Sigmoid colon (tissue), 4 donors: Measurements from ENCODE around the gene CYP11A1.

ENCODE experiments used
- EP300 ChIP-seq, 4 donors: sonication (generic); formaldehyde crosslinking; IDR thresholded peaks; one replicate each; pipeline ENCODE4 v1.6.1; 2017; ENCODE audit warnings: antibody characterized with exemption in 4 of 4
- POLR2A ChIP-seq, 2 donors: fragments of 450-650 bp; IDR thresholded peaks; one replicate each; pipeline ENCODE4 v1.6.1; 2016; ENCODE audit warnings: antibody characterized with exemption in 2 of 2, mild to moderate bottlenecking in 2 of 2, moderate library complexity in 2 of 2
- TF ChIP-seq, protein P1 (sequence below), 4 experiments: fragments of 450-650 bp in 3 of 4; fragments of 200-600 bp in 1 of 4; IDR thresholded peaks; one replicate each; pipeline ENCODE4 v1.5.1; 2016 to 2019; ENCODE audit warnings: antibody characterized with exemption in 4 of 4, mild to moderate bottlenecking in 3 of 4, moderate library complexity in 2 of 4

GRCh38 chr15:74315626-74316025 is 51.8 kb downstream of the CYP11A1 start:
- TF ChIP-seq, protein P1, sequence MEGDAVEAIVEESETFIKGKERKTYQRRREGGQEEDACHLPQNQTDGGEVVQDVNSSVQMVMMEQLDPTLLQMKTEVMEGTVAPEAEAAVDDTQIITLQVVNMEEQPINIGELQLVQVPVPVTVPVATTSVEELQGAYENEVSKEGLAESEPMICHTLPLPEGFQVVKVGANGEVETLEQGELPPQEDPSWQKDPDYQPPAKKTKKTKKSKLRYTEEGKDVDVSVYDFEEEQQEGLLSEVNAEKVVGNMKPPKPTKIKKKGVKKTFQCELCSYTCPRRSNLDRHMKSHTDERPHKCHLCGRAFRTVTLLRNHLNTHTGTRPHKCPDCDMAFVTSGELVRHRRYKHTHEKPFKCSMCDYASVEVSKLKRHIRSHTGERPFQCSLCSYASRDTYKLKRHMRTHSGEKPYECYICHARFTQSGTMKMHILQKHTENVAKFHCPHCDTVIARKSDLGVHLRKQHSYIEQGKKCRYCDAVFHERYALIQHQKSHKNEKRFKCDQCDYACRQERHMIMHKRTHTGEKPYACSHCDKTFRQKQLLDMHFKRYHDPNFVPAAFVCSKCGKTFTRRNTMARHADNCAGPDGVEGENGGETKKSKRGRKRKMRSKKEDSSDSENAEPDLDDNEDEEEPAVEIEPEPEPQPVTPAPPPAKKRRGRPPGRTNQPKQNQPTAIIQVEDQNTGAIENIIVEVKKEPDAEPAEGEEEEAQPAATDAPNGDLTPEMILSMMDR (IDR thresholded peaks at IDR 0.05), result no peak
- TF ChIP-seq POLR2A (IDR thresholded peaks at IDR 0.05) (no peak), EP300 (IDR thresholded peaks at IDR 0.05) (no peak)
